H1 (cell line): ENCODE data around the gene FAM163A.

Experiments used
- CTCF ChIP-seq, 3 experiments: IDR thresholded peaks; 1 replicate in 2 of 3; 2 replicates in 1 of 3; pipeline versions ENCODE4 v1.5.1 to v1.6.1; 2011; ENCODE audit warnings: low read length in 3 of 3, mild to moderate bottlenecking in 3 of 3, inconsistent platforms in 2 of 3, low read depth in 1 of 3, moderate library complexity in 1 of 3; ENCODE audit not compliant: insufficient read depth in 1 of 3; ENCODE audit errors: control extremely low read depth in 1 of 3
- EGR1 ChIP-seq: IDR thresholded peaks from 2 replicates; pipeline ENCODE4 v1.6.1; 2011; ENCODE audit warnings: low read depth, low read length, borderline replicate concordance
- EP300 ChIP-seq, 2 experiments: IDR thresholded peaks; 1 replicate in 1 of 2; 2 replicates in 1 of 2; pipeline ENCODE4 v1.6.1; 2011 to 2012; ENCODE audit warnings: low read depth in 2 of 2, low read length in 2 of 2, mild to moderate bottlenecking in 2 of 2, borderline replicate concordance in 1 of 2, inconsistent platforms in 1 of 2, moderate library complexity in 1 of 2
- EZH2 ChIP-seq: fragments of 200-600 bp; sonication (generic); IDR thresholded peaks from 2 replicates; pipeline ENCODE4 v1.7.1; 2012; ENCODE audit warnings: low read depth, mild to moderate bottlenecking, moderate library complexity, low read length, inconsistent platforms; ENCODE audit not compliant: severe bottlenecking
- KDM5A ChIP-seq: fragments of 200-600 bp; IDR thresholded peaks from 2 replicates; pipeline ENCODE4 v1.7.1; 2012; ENCODE audit warnings: mild to moderate bottlenecking, low read length, inconsistent platforms, mixed read lengths
- NANOG ChIP-seq: IDR thresholded peaks from 2 replicates; pipeline ENCODE4 v1.6.1; 2011; ENCODE audit warnings: low read length, low read depth, mild to moderate bottlenecking, inconsistent platforms; ENCODE audit not compliant: insufficient read depth, poor library complexity, severe bottlenecking
- NRF1 ChIP-seq: IDR thresholded peaks from 2 replicates; pipeline ENCODE4 v1.6.1; 2011; ENCODE audit warnings: mild to moderate bottlenecking, low read depth, low read length, improper control_type of control experiment
- POLR2A ChIP-seq, 2 experiments: IDR thresholded peaks; 1 replicate in 1 of 2; 2 replicates in 1 of 2; pipeline ENCODE4 v1.6.1; 2011; ENCODE audit warnings: low read depth in 2 of 2, low read length in 2 of 2, mild to moderate bottlenecking in 2 of 2; ENCODE audit errors: control extremely low read depth in 1 of 2
- POLR2AphosphoS5 ChIP-seq: IDR thresholded peaks from 2 replicates; pipeline ENCODE4 v1.6.1; 2011; ENCODE audit warnings: low read depth, low read length
- POU5F1 ChIP-seq: IDR thresholded peaks from 2 replicates; pipeline ENCODE4 v1.6.1; 2011; ENCODE audit warnings: low read depth, mild to moderate bottlenecking, low read length, moderate library complexity
- SUZ12 ChIP-seq: fragments of 200-600 bp; sonication (generic); IDR thresholded peaks from 2 replicates; pipeline ENCODE4 v1.6.1; 2012; ENCODE audit warnings: mild to moderate bottlenecking, inconsistent platforms, low read length, moderate library complexity, mixed read lengths
- TCF12 ChIP-seq: IDR thresholded peaks from 2 replicates; pipeline ENCODE4 v1.6.1; 2011; ENCODE audit warnings: low read depth, mild to moderate bottlenecking, low read length
- TEAD4 ChIP-seq: IDR thresholded peaks from 2 replicates; pipeline ENCODE4 v1.6.1; 2012; ENCODE audit warnings: low read depth, low read length, inconsistent platforms, mixed read lengths
- TF ChIP-seq, protein P1 (sequence below): IDR thresholded peaks from 2 replicates; pipeline ENCODE4 v1.6.1; 2012; ENCODE audit warnings: inconsistent platforms

DNA sequence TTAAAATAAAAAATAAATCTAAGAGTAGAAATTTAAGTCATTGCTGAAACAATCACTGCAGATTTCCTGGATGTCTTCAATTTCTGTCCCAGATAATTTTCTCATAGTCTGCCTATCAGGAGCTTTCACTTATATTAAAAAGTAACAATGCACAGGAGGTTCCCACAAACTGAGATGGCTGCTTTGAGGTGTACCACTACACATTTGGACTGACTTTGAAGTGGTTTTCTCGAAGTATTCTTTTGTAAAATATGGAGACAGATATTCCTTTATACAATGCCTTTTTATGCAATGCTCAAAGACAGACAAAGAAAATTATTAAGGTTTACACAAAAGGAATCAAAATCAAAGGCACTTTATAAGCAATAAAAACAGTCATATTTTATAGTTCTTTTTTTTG lies 110.0 kb downstream of the FAM163A start:
- TF ChIP-seq, protein P1, sequence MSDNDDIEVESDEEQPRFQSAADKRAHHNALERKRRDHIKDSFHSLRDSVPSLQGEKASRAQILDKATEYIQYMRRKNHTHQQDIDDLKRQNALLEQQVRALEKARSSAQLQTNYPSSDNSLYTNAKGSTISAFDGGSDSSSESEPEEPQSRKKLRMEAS = no peak
- TF ChIP-seq EP300 (IDR thresholded peaks at IDR 0.05; ENCODE audit: borderline replicate concordance in 1 of 2, low read depth in 2 of 2, low read length in 2 of 2) = no peak
- no peak for TF ChIP-seq POLR2AphosphoS5
- TF ChIP-seq CTCF (IDR thresholded peaks at IDR 0.05; ENCODE audit: control extremely low read depth in 1 of 3, insufficient read depth in 1 of 3, low read depth in 1 of 3, low read length in 3 of 3) = no peak
- TF ChIP-seq EZH2 = no peak
- no peak for TF ChIP-seq POLR2A (IDR thresholded peaks at IDR 0.05; ENCODE audit: control extremely low read depth in 1 of 2, low read depth in 2 of 2, low read length in 2 of 2)
- no peak for TF ChIP-seq TEAD4
- TF ChIP-seq KDM5A = no peak
- TF ChIP-seq EGR1 = no peak
- TF ChIP-seq TCF12 = no peak
- no peak for TF ChIP-seq SUZ12
- TF ChIP-seq NRF1 = no peak
- no peak for TF ChIP-seq NANOG
- TF ChIP-seq POU5F1 = no peak
